Amygdala (tissue), 56 donors: Measurements from ENCODE around the gene MAPK10.
"Not testable (repeated sequence)": the region's sequence is repeated elsewhere in the genome, so short reads cannot be mapped to it uniquely, and the experiment has no call there.

Source experiments
- DNase-seq, 56 donors: peaks; one replicate each; lab custom pipeline; 2025; lab: John Stamatoyannopoulos, UW

The MAPK10 gene

DNA sequence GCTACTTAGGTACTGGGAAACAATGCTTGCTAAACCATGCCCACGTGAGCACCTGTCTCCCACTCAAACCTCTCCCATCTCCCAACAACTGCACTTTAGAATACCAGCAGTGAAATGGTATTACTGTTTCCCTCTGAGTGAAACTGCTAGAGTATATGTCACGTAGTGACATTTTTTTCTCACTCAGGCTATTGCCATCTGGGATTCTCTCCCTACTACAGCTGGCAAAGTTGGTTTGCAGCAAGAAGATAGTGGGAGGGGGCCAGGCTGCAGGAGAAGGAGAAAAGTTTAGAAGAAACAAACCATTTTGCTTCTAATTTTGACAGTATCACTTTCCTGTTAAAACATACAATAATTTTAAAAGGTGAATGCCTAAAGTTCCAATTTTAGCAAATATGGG, 358.3 kb downstream of the MAPK10 start:
- DNase-seq, result no peak

- no peak for DNase-seq
Measured at GRCh38 chr4:85995361-85995760, 364.5 kb downstream of the MAPK10 start.

- no peak for DNase-seq
Measured at GRCh38 chr4:85994576-85994975, 365.3 kb downstream of the MAPK10 start.

GRCh38 chr4:85993641-85994040, 366.2 kb downstream of the MAPK10 start:
- no peak for DNase-seq

GRCh38 chr4:85986266-85986665, 373.6 kb downstream of the MAPK10 start:
- DNase-seq, result no peak

- no peak for DNase-seq
Measured at GRCh38 chr4:85979276-85979675, 380.6 kb downstream of the MAPK10 start.

DNA sequence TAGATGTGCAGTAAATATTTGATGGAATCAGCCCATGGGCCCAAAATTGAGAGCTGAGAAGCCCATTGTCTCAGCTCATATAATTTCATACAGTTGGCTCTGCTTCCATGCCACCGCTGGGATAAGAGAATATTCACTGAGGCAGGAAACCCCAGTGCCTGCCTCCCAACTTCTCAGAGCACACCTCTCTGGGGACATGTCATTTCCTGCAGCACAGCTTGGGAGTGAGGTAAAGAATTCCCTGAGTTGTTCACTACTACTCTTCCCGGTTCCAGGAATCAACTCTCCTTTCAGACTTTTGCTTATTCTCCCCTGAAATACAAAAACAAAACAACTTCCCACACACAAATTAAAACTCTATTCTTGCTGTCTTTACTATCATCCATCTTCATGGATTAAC, 389.3 kb downstream of the MAPK10 start:
- DNase-seq, result no peak

GRCh38 chr4:85968945-85969819, 390.7 kb downstream of the MAPK10 start:
- DNase-seq, result peak in 2 of 56 donors; percentile 7 to 40

DNA sequence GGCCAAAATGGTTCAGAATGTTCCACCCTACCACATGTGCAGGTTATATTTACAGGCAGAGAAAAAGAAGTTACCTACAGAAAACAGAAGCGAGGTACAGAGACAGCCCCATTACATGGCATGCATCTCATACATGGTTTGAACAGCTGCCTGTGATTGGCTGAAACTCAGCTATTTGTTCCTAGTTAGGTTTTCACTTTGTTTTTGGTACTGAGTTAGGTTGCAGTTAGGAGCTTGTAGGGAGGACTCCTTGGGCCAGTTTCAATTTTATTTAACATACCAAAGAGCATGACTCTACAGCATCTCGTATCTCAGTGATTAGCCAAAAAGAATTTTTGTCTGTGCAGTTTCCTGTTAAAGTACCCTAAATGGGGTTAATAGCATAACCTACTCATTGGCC, 392.0 kb downstream of the MAPK10 start:
- no peak for DNase-seq

DNA sequence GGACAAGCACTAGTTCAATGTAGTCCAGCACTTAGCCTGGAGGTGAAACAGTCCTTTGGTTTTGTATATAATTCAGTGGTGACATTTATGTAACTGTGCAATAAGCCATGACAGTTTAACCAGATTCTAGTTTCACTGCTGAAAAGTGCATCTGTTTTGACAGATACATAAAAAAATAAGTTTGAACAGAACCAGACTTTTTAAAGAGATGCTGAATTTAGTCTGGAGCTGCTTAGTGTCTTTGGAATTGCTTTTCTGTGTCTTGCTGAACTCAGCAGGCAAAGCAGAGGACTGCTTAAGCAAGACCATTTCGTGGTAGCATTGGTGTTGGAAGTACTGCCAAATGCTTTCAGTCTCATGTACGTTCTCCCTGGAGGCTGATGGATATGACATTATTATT, 393.5 kb downstream of the MAPK10 start:
- DNase-seq, result no peak

- DNase-seq, result no peak
Measured at GRCh38 chr4:85965529-85965928, 394.3 kb downstream of the MAPK10 start.

- DNase-seq, result not testable (repeated sequence)
Measured at GRCh38 chr4:85965017-85965416, 394.8 kb downstream of the MAPK10 start.

- no peak for DNase-seq
Measured at GRCh38 chr4:85964298-85964697, 395.6 kb downstream of the MAPK10 start.

DNA sequence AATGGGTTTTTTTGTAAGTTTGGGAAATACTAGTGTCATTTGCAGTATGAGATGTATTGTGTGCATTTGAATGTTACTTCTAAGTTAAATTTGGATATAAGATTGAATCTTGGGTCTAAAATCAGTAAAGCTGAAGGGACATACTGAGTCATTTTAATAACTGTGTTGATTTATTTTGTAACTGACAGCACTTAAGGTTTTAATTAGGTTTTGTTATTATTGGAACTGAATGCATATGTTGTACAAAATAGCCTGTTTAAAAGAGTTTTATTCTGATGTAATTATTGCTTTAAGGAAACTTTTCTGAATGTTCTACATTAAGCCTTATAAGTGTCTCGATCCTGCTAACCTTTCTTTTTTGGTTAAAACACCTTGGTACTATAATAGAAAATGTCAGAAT, 396.6 kb downstream of the MAPK10 start:
- DNase-seq, result no peak

DNA sequence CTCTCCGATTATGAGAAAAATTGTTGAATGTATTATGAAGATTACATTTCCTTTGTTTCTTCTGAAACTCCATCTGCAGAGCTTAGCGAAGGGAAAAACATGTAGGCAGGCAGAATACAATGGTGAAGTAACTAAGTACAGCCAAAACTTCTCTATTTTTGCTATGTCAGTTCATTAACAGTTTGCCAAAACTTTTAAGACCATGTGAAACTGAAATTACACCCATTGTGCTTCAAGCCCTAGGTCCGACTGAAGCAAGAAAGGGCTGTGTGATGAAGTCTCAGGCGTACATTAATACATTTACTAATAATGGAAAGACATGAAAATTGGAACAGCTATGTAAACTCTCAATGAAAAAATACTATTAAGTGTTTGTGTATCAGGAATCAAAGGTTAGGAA, 398.0 kb downstream of the MAPK10 start:
- no peak for DNase-seq

DNA sequence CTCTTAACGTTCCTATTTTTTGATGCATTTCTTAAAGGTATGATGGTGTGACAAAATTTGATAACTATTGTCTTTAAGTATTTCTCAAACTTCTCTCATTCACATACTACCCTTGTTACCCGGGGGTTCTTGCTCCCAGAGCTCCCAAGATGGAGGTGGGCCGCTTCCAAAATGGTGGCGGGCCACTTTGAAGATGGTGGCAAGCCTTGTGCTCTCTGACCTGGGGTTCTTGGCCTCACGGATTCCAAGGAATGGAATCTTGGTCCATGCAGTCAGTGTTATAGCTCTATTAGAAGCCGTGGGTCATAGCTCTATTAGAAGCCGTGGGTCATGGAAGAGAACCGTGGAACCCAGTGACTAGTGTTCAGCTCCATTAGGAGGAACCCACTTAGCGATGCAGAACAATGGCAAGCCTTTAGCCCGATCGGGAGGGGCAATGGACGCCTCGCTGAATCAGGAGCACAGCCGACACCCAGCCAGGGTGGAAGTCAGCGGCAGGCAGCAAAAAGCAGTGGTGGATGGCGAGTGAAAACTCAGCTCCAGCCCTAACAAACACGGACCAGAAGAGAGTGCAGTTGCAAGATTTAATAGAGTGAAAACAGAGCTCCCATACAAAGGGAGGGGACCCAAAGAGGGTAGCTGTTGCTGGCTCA, 403.4 kb downstream of the MAPK10 start:
- DNase-seq, result no peak

DNA sequence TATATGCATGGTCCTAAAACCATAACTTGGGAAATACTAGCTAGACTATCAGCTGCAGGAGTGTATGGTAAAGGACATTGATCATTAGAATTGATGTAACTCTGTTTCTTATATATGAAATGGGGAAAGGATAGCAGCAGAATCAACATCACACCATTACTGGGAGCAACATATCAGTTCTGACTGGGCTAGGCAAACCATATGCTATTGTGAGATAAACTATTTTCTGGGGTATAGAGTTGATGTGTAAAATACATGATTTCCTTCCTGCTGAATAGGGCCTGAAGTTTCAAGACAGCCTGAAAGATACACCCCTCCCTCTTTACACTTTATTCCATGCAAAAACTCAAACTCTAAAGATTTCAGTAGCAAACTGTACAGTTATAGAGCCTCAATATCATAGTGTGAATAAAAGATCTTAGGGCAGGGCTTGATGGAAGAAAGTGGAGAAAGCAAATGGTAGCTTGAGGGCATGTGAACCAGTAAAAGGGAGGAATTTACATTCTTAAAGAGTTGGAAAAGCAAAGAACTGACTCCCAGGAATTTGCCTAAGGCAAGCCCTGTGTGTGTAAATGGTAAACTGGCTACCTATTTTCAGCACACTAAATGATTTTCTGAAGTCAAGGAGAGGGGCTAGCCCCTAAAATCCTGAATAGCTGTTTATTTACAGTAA, 404.1 kb downstream of the MAPK10 start:
- no peak for DNase-seq

- DNase-seq, result no peak
Measured at GRCh38 chr4:85953651-85954018, 406.2 kb downstream of the MAPK10 start.

DNA sequence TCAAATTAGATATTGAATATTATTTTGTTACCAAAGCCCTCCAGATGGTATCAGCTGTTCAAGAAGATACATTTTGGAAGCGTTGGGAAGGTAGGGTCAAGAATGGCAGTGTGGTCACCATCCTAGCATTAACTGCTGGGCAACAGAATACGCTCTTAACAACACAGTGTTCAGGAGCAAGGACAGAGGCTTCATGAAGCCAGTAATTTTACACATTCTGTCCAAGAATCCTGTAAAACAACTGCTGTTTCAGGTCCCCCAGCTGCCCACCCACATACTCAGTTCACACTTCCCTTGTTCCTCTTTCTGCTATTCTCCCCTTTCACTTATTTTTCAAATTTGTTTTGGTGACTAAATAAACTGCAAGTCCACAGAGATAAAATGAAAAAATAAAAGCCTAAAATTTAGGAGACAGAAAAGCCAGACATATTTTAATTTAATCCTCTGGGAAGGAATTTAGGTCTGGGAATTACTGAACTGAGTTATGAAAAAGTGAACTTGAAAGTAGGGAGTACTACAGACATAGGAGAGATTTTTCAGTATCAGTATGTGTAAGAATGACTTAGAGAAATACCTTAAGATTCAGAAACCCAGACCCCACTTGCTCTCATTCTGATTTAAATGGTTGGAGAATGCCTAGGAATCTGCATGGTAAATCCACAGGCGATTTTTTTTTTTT, 406.7 kb downstream of the MAPK10 start:
- no peak for DNase-seq

DNA sequence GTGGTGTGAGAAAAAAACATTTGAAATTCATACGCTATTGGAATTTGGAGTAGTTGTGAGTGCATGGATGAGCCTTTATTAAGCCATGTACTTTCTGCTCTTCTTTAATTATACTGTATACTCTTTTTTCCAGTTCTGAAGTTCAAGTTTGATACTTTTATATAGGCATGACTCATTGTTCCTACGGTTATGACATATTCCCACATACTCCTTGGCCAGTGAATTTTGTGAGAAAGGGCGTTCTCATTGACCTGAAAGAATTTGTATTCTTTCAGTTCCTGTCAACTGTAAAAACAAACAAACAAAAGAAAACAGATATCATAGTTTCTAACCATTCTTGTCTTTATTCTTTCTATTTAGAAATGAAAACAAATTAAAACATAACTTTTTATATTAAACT, 407.3 kb downstream of the MAPK10 start:
- no peak for DNase-seq

- no peak for DNase-seq
Measured at GRCh38 chr4:85951099-85951498, 408.8 kb downstream of the MAPK10 start.
